Ascending aorta (tissue), 2 donors: ENCODE measurements around the gene RTN4. TPM values are rescaled to one million over a fixed set of nuclear protein-coding genes. Genes with fewer than 3 reads are reported as not detected.
A peak's percentile ranks its signal among the peaks of the same experiment; 100 is the strongest.

Source experiments
- DNase-seq, 2 donors: peaks; one replicate each; pipeline ENCODE4 v3.0.0-alpha.2; 2019; ENCODE audit warnings: low spot score in 2 of 2
- H3K27ac ChIP-seq, 2 donors: fragments of 200-600 bp; sonication (generic); one replicate each; pipeline ENCODE4 v1.5.1; 2016 to 2017; ENCODE audit warnings: mild to moderate bottlenecking in 1 of 2
- H3K27me3 ChIP-seq: fragments of 200-600 bp; sonication (generic); one replicate; pipeline ENCODE4 v1.5.1; 2017
- H3K36me3 ChIP-seq, 2 donors: fragments of 200-600 bp; sonication (generic); one replicate each; pipeline ENCODE4 v1.5.1; 2016
- H3K4me1 ChIP-seq, 2 donors: fragments of 200-600 bp; sonication (generic); one replicate each; pipeline ENCODE4 v1.5.1; 2016 to 2017; ENCODE audit warnings: mild to moderate bottlenecking in 1 of 2
- H3K4me3 ChIP-seq, 2 donors: fragments of 200-600 bp; sonication (generic); one replicate each; pipeline ENCODE4 v1.5.1; 2016 to 2017; ENCODE audit warnings: mild to moderate bottlenecking in 1 of 2
- H3K9me3 ChIP-seq, 2 donors: fragments of 200-600 bp; sonication (generic); one replicate each; pipeline ENCODE4 v1.5.1; 2016
- CTCF ChIP-seq, 3 experiments: fragments of 200-600 bp in 2 of 3; fragments of 450-650 bp in 1 of 3; sonication (generic) in 2 of 3; IDR thresholded peaks; one replicate each; pipeline ENCODE4 v1.5.1; 2016 to 2019; ENCODE audit warnings: antibody characterized with exemption in 3 of 3, mild to moderate bottlenecking in 1 of 3, moderate library complexity in 1 of 3
- intact Hi-C: fragments of 100-400 bp; cut with DNase I; formaldehyde crosslinking; loops from one replicate; pipeline ENCODE4 v1.15.1; 2023
- total RNA-seq: library from RNA; depleted of rRNA; stranded (reverse); fragments of >200 nt; gene quantifications from one replicate; pipeline ENCODE4 v1.1.0, GENCODE V29; 2016

Gene RTN4
- total RNA-seq, 1 donor from 2014 or later: 296 TPM

- intact Hi-C loops: no loop called here
- no peak for TF ChIP-seq CTCF (IDR thresholded peaks at IDR 0.05)
- DNase-seq: no peak
- Histone ChIP-seq H3K27ac (no peak overlapping the region), H3K9me3 (no peaks in the 10 kb centered on the region), H3K27me3 (no peaks in the 10 kb centered on the region), H3K4me1 (peaks cover 2 to 24% of the 10 kb centered on the region in 2 donors), H3K4me3 (no peak overlapping the region), H3K36me3 (no peaks in the 10 kb centered on the region)
These were observed 6.4 kb downstream of the RTN4 start for GRCh38 chr2:55043841-55044240.

GRCh38 chr2:55038428-55038827, 11.8 kb downstream of the RTN4 start:
- intact Hi-C loops: no loop called here
- H3K4me1 ChIP-seq: peaks cover 0 to 10% of the 10 kb centered on the region in 2 donors

GRCh38 chr2:55035716-55036115, 14.5 kb downstream of the RTN4 start:
- TF ChIP-seq CTCF (IDR thresholded peaks at IDR 0.05): no peak
- H3K4me3 ChIP-seq: no peak overlapping the region
- no peak overlapping the region for H3K27ac ChIP-seq
- H3K36me3 ChIP-seq: no peaks in the 10 kb centered on the region
- no peaks in the 10 kb centered on the region for H3K9me3 ChIP-seq
- intact Hi-C loops: no loop called here
- DNase-seq: no peak
- peaks cover 0 to 21% of the 10 kb centered on the region in 2 donors for H3K4me1 ChIP-seq
- H3K27me3 ChIP-seq: no peaks in the 10 kb centered on the region

More at GRCh38 chr2:55038428-55038827, 11.8 kb downstream of the RTN4 start:
- no peak overlapping the region for H3K4me3 ChIP-seq
- no peaks in the 10 kb centered on the region for H3K9me3 ChIP-seq
- H3K36me3 ChIP-seq: no peaks in the 10 kb centered on the region
- TF ChIP-seq CTCF (IDR thresholded peaks at IDR 0.05): no peak
- no peak overlapping the region for H3K27ac ChIP-seq
- no peak for DNase-seq
- no peaks in the 10 kb centered on the region for H3K27me3 ChIP-seq

- intact Hi-C loops: no loop called here
- no peak for DNase-seq
- H3K4me1 ChIP-seq: peaks cover 0 to 24% of the 10 kb centered on the region in 2 donors
- H3K4me3 ChIP-seq: no peak overlapping the region
- TF ChIP-seq CTCF (IDR thresholded peaks at IDR 0.05): no peak
- H3K9me3 ChIP-seq: no peaks in the 10 kb centered on the region
- H3K36me3 ChIP-seq: no peaks in the 10 kb centered on the region
- peak overlapping the region in 1 of 2 donors; percentile 47 for H3K27ac ChIP-seq
- no peaks in the 10 kb centered on the region for H3K27me3 ChIP-seq
These were observed 16.3 kb downstream of the RTN4 start for GRCh38 chr2:55033921-55034320.

GRCh38 chr2:55033076-55033742, 17.0 kb downstream of the RTN4 start:
- intact Hi-C loops: no loop called here
- H3K4me3 ChIP-seq: no peak overlapping the region
- no peak for DNase-seq
- H3K27ac ChIP-seq: no peak overlapping the region
- no peaks in the 10 kb centered on the region for H3K27me3 ChIP-seq
- H3K4me1 ChIP-seq: peaks cover 0 to 27% of the 10 kb centered on the region in 2 donors
- no peaks in the 10 kb centered on the region for H3K36me3 ChIP-seq
- no peak for TF ChIP-seq CTCF (IDR thresholded peaks at IDR 0.05)
- no peaks in the 10 kb centered on the region for H3K9me3 ChIP-seq
